Esophagus (tissue), 2 donors: ENCODE measurements around the gene PPFIA4. TPM values are rescaled to one million over a fixed set of nuclear protein-coding genes. Genes with fewer than 3 reads are reported as not detected.
"Not testable (repeated sequence)": the region's sequence is repeated elsewhere in the genome, so short reads cannot be mapped to it uniquely, and the experiment has no call there.

Experiments used
- H3K27ac ChIP-seq, 2 donors: one replicate each; pipeline ENCODE4 v1.5.1; 2013; ENCODE audit warnings: low read depth in 2 of 2, mild to moderate bottlenecking in 2 of 2, inconsistent platforms in 1 of 2, low read length in 1 of 2, moderate library complexity in 1 of 2
- H3K27me3 ChIP-seq, 2 donors: one replicate each; pipeline ENCODE4 v1.6.1; 2013; ENCODE audit warnings: low read length in 2 of 2, control low read depth in 1 of 2, mild to moderate bottlenecking in 1 of 2; ENCODE audit not compliant: insufficient read depth in 2 of 2, control insufficient read depth in 1 of 2
- H3K36me3 ChIP-seq, 2 donors: one replicate each; pipeline ENCODE4 v1.6.1; 2013; ENCODE audit warnings: low read length in 1 of 2; ENCODE audit not compliant: control insufficient read depth in 2 of 2, insufficient read depth in 2 of 2
- H3K4me1 ChIP-seq, 2 donors: one replicate each; pipeline ENCODE4 v1.6.1; 2013; ENCODE audit warnings: low read length in 1 of 2; ENCODE audit not compliant: control insufficient read depth in 2 of 2, insufficient read depth in 2 of 2
- H3K4me3 ChIP-seq, 2 donors: one replicate each; pipeline ENCODE4 v1.5.1; 2013; ENCODE audit warnings: low read length in 2 of 2, mild to moderate bottlenecking in 2 of 2, low read depth in 1 of 2, moderate library complexity in 1 of 2
- H3K9me3 ChIP-seq, 2 donors: one replicate each; pipeline ENCODE4 v1.6.1; 2013; ENCODE audit warnings: mild to moderate bottlenecking in 2 of 2, low read depth in 1 of 2, low read length in 1 of 2, moderate library complexity in 1 of 2; ENCODE audit not compliant: control insufficient read depth in 2 of 2, insufficient read depth in 1 of 2
- WGBS, 2 donors: extraction: QIAGEN DNeasy Blood & Tissue Kit; methylation state at CpG; one replicate each; pipeline ENCODE4 v1.1.7; 2013; 5-methylcytosine and 5-hydroxymethylcytosine counted together
- polyA plus RNA-seq, 2 donors: library from polyadenylated mRNA; stranded (reverse); fragments of 200-250 nt; gene quantifications; one replicate each; pipeline ENCODE4 v1.2.3, GENCODE V29; 2013
- donor health status: healthy with polysubstance abuse.
- donor health status: Bipolar disorder and iron deficiency.

PPFIA4 gene
- polyA plus RNA-seq, 2 donors, result 0.84 to 4.1 TPM

DNA sequence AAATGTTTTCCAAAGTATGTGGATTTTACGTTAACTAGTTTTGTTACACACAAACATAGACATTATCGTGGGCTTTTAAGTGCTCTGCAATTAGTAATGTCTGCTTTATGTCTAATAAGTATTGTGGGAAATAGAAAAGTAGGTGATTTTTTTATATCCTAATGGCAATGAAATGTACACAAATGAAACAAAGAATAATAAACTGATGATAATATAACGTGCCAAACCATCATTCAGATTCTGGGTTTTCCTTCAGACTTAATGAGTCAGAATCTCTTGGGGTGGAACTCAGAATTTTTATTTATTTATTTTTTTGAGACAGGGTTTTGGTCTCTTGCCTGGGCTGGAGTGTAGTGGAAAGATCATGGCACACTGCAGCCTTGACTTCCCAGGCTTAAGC, 17.1 kb upstream of the PPFIA4 start:
- 82 to 84% methylated on average over 3 of the region's 3 CpGs for WGBS, 2 donors
- no peak overlapping the region for H3K27ac ChIP-seq
- peaks cover 0 to 2% of the 10 kb centered on the region in 2 donors for H3K36me3 ChIP-seq
- H3K27me3 ChIP-seq, result no peaks in the 10 kb centered on the region
- H3K9me3 ChIP-seq, result no peaks in the 10 kb centered on the region
- H3K4me3 ChIP-seq, result no peak overlapping the region
- H3K4me1 ChIP-seq, result no peaks in the 10 kb centered on the region

DNA sequence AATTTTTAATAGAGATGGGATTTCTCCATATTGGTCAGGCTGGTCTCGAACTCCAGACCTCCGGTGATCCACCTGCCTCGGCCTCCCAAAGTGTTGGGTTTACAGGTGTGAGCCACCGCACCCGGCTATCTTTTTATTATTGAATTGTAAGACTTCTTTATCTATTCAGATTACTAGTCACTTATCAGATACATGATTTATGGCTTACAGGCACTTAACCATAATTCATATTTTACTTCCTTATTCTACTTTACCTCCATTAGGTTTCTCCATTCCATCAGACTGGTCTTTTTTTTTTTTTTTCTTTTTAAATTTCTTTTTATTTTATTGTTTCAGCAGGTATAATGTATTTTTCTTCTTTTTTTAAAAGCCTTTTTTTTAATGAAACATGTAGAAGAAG, 14.7 kb upstream of the PPFIA4 start:
- H3K9me3 ChIP-seq, result no peaks in the 10 kb centered on the region
- no peaks in the 10 kb centered on the region for H3K4me1 ChIP-seq
- no peak overlapping the region for H3K4me3 ChIP-seq
- no peaks in the 10 kb centered on the region for H3K27me3 ChIP-seq
- H3K36me3 ChIP-seq, result peaks cover 6 to 11% of the 10 kb centered on the region in 2 donors
- WGBS, 2 donors, result 85 to 94% methylated on average over 5 of the region's 5 CpGs
- no peak overlapping the region for H3K27ac ChIP-seq

DNA sequence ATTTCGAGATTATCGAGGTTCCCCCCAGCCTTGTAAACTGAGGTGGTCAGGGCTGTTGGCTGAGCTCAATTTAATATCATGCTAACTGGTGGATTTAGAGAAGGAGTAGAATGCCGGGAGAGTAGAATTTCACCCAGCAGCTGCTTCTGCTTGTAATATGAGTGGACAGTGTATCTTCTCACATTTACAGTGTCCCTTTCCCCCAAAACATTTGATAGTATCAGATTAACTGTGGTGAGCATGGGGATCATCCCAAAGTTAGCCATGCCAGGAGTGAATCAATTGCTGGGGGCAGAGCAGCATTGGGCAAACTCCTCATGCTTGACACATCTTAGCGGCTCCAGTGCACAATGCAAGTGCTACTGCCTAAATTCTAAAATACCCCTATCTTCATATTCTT, 9.2 kb upstream of the PPFIA4 start:
- H3K36me3 ChIP-seq, result peaks cover 18 to 27% of the 10 kb centered on the region in 2 donors
- no peaks in the 10 kb centered on the region for H3K4me1 ChIP-seq
- no peak overlapping the region for H3K4me3 ChIP-seq
- WGBS, 2 donors, result 97% methylated on average over 4 of the region's 4 CpGs
- peaks cover 0 to 2% of the 10 kb centered on the region in 2 donors for H3K9me3 ChIP-seq
- H3K27me3 ChIP-seq, result no peaks in the 10 kb centered on the region
- H3K27ac ChIP-seq, result no peak overlapping the region

DNA sequence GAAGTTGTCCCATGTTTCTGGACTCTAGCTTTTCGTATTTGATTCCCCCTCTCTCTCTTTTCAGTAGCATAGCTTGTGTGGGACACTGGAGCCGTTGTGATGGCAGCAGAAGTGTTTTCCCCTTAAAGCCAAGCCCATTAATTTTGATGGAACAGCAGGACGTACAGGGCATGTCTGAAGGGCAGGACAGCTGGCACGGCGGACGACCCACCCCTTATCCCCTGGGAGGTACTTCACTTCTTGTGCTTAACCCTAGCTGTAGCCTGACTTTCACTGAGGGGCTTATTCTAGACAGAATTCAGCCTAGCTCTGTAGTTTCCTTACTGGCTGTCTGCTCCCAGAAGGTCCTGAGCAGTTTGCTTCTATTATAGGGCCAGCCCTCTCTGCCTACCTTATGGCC, 8.6 kb upstream of the PPFIA4 start:
- no peaks in the 10 kb centered on the region for H3K27me3 ChIP-seq
- H3K27ac ChIP-seq, result no peak overlapping the region
- WGBS, 2 donors, result 85 to 86% methylated on average over 6 of the region's 6 CpGs
- peaks cover 20 to 28% of the 10 kb centered on the region in 2 donors for H3K36me3 ChIP-seq
- no peaks in the 10 kb centered on the region for H3K4me1 ChIP-seq
- no peak overlapping the region for H3K4me3 ChIP-seq
- peaks cover 0 to 2% of the 10 kb centered on the region in 2 donors for H3K9me3 ChIP-seq

- not testable (repeated sequence) for H3K27ac ChIP-seq, H3K27me3 ChIP-seq, H3K9me3 ChIP-seq, H3K4me3 ChIP-seq, H3K4me1 ChIP-seq
- WGBS, 2 donors, result 81 to 95% methylated on average over 3 to 5 of the region's 10 CpGs
- peaks cover 9 to 16% of the 10 kb centered on the region in 2 donors for H3K36me3 ChIP-seq
These were observed 3.4 kb upstream of the PPFIA4 start for GRCh38 chr1:203022855-203023254.

DNA sequence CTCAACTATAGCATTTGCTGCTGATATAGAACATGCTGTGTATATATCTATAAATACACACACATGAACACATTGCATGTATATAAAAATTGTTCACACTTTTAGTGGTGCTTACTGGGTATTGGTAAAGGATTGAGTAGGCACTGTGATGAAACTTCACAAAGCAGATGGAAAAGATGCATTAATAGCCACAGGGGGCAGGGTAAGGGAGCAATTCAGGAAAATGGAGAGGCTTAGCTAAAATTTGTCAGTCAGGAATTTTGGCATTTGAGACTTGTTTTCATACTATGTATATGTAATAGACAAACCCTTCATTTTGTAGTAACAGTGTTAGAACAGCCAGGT, 633 bp upstream of the PPFIA4 start:
- peaks cover 4 to 10% of the 10 kb centered on the region in 2 donors for H3K36me3 ChIP-seq
- H3K27me3 ChIP-seq, result no peaks in the 10 kb centered on the region
- peak overlapping the region in 1 of 2 donors; percentile 57 for H3K4me3 ChIP-seq
- no peaks in the 10 kb centered on the region for H3K9me3 ChIP-seq
- peaks cover 3 to 5% of the 10 kb centered on the region in 2 donors for H3K4me1 ChIP-seq
- no peak overlapping the region for H3K27ac ChIP-seq

DNA sequence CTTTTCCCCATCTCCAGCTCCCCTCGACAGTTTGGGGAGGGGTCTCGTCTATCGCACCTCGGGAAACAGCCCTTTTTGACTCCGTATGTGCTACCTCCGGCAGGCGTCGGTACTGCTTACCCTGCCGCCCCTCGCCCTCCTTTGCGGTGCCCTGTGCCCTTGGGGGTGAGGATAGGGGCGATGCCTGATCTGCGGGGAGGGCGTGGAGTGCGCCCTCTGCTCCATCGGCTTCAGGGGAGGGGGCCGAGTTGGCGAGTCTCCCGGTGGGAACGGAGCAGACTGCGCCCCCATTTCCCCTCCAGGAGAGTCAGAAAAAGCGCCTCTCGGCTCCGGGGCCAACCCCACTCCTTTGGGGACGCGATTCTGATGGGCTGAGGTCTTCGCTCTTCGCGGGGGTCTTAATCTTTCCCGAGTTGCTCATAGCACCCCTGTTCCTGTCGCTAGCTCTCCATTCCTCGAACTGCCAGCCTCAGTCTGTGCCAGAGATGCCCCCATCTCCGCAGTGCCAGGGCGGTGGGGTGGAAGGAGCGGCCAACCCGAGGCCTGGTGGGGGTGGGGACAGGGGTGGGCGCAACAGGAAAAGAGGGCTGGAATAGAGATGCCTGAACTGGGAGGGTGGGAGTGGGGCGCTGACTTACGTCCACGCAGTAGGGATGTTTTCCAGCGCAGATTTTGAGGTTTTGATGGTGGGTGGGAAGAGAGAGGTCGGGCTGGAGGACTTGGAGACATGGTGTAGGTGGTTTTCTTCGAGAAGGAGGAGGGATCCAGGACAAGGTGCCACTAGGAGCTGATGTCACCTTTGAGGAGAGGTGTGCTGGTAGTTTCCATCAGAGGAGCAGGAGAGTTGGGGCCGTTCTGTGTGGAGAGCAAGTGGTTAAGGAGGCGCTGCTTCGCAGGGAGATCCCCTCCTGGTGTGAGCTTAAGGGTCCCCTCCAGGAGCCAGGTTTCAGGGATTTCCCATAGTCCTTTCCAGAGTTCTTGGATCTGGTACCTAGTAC, 674 bp downstream of the PPFIA4 start:
- no peaks in the 10 kb centered on the region for H3K27me3 ChIP-seq
- no peaks in the 10 kb centered on the region for H3K9me3 ChIP-seq
- peaks cover 3 to 5% of the 10 kb centered on the region in 2 donors for H3K4me1 ChIP-seq
- 10 to 13% methylated on average over 46 of the region's 46 CpGs for WGBS, 2 donors
- peaks cover 3 to 6% of the 10 kb centered on the region in 2 donors for H3K36me3 ChIP-seq
- H3K27ac ChIP-seq, result no peak overlapping the region
- peak overlapping the region; percentile 57 to 69 for H3K4me3 ChIP-seq

- 86 to 91% methylated on average over 9 of the region's 9 CpGs for WGBS, 2 donors
- H3K27me3 ChIP-seq, result no peaks in the 10 kb centered on the region
- peaks cover 3 to 5% of the 10 kb centered on the region in 2 donors for H3K4me1 ChIP-seq
- no peak overlapping the region for H3K27ac ChIP-seq
- peaks cover 0 to 4% of the 10 kb centered on the region in 2 donors for H3K36me3 ChIP-seq
- H3K4me3 ChIP-seq, result no peak overlapping the region
- no peaks in the 10 kb centered on the region for H3K9me3 ChIP-seq
These were observed 1.9 kb downstream of the PPFIA4 start for GRCh38 chr1:203028067-203028783.

DNA sequence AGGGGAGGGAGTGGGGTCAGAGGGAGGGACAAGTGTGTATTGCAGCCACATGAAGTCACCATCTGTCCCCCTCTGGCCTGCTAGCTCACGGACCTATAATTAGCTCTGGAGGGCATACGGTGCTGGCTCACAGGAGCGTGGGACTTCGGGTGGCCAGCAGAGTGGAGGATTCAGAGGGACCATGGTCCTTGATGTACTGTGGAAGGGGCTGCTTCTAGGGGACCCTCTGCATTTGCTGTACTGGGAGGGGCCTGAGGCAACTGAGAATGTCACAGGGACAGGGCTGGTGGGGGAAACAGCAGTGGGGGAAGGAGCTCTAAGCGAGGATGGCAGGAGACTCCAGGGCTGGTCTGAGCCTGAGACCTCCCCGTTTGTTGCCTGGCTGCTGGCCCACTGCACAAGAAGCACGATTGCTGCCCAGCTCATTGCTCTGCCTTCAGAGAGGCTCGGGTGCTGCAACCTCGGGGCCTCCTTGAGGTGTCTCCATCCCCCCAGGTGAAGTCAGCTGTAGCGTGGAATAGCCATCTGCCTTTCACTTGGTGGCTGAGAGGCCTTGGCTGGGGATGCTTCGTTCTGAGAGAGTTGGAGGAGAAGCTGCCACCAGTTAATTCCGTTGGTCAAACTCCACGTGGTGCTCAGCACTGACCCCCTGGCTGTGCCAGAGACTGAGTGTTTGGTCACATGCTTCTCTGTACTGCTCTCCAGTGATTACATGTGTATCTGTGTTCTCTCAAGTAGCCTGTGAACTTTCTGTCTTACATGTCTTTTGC, 2.7 kb downstream of the PPFIA4 start:
- H3K4me1 ChIP-seq, result peaks cover 3 to 5% of the 10 kb centered on the region in 2 donors
- no peaks in the 10 kb centered on the region for H3K9me3 ChIP-seq
- 68 to 71% methylated on average over 12 to 13 of the region's 13 CpGs for WGBS, 2 donors
- H3K4me3 ChIP-seq, result no peak overlapping the region
- no peaks in the 10 kb centered on the region for H3K27me3 ChIP-seq
- peaks cover 0 to 3% of the 10 kb centered on the region in 2 donors for H3K36me3 ChIP-seq
- H3K27ac ChIP-seq, result no peak overlapping the region
